PC-3 (cell line): ENCODE data around the gene FAM216A. TPM values are rescaled to one million over a fixed set of nuclear protein-coding genes. Genes with fewer than 3 reads are reported as not detected.

Experiments
- ATAC-seq: fragments of 200-7000 bp; cut with Tn5 transposase; 2 replicates; pipeline ENCODE4 v1.9.1; 2020; ENCODE audit warnings: mild to moderate bottlenecking, moderate library complexity
- BruUV-seq: library from RNA; stranded (reverse); fragments of 400-500 nt; replicated peaks from 2 replicates; lab custom pipeline; 2021; lab: Mats Ljungman, UMichigan
- CTCF ChIA-PET: fragments of 300-600 bp; sonication (Branson Sonifier 250); formaldehyde crosslinking; loops from one replicate; lab custom pipeline; 2022; ENCODE audit warnings: antibody characterized with exemption; lab: Charles Lee
- POLR2A ChIA-PET: fragments of 300-600 bp; sonication (Branson Sonifier 250); formaldehyde crosslinking; loops from one replicate; lab custom pipeline; 2022; ENCODE audit warnings: antibody characterized with exemption; ENCODE audit not compliant: unreplicated experiment; lab: Charles Lee
- DNase-seq: peaks from one replicate; pipeline ENCODE4 v3.0.0-alpha.2; 2015
- H2AFZ ChIP-seq: fragments of 300-600 bp; sonication (generic); 2 replicates; pipeline ENCODE4 v1.6.0; 2016; ENCODE audit warnings: antibody characterized with exemption, low read length
- H3F3A ChIP-seq: fragments of 300-600 bp; sonication (generic); one replicate; pipeline ENCODE4 v1.6.0; 2017; ENCODE audit warnings: antibody characterized with exemption, low read length, control low read depth, mild to moderate bottlenecking; ENCODE audit not compliant: unreplicated experiment
- H3K27ac ChIP-seq: fragments of 300-600 bp; sonication (generic); 2 replicates; pipeline ENCODE4 v1.5.1; 2016; ENCODE audit warnings: mild to moderate bottlenecking, low read length
- H3K27me3 ChIP-seq: fragments of 300-600 bp; sonication (generic); 2 replicates; pipeline ENCODE4 v1.6.1; 2016; ENCODE audit warnings: low read length, mixed read lengths
- H3K36me3 ChIP-seq: fragments of 300-600 bp; sonication (generic); 2 replicates; pipeline ENCODE4 v1.6.1; 2016; ENCODE audit warnings: low read depth, mixed run types, low read length, mixed read lengths
- H3K4me1 ChIP-seq: fragments of 300-600 bp; sonication (generic); 2 replicates; pipeline ENCODE4 v1.5.1; 2016; ENCODE audit warnings: low read length; ENCODE audit not compliant: insufficient read depth
- H3K4me2 ChIP-seq: fragments of 300-600 bp; sonication (generic); 2 replicates; pipeline ENCODE4 v1.6.0; 2016; ENCODE audit warnings: low read length
- H3K4me3 ChIP-seq: fragments of 300-600 bp; sonication (generic); 2 replicates; pipeline ENCODE4 v1.5.1; 2016; ENCODE audit warnings: mild to moderate bottlenecking, low read length, mixed read lengths
- H3K79me2 ChIP-seq: fragments of 300-600 bp; sonication (generic); 2 replicates; pipeline ENCODE4 v1.6.1; 2017; ENCODE audit warnings: low read length, mixed read lengths
- H3K9ac ChIP-seq: fragments of 300-600 bp; sonication (generic); 2 replicates; pipeline ENCODE4 v1.6.0; 2016; ENCODE audit warnings: mild to moderate bottlenecking, low read length
- H3K9me2 ChIP-seq: fragments of 300-600 bp; sonication (generic); replicated peaks from 2 replicates; pipeline ENCODE4 v1.6.1; 2016; ENCODE audit warnings: mixed run types, low read length, mixed read lengths
- H3K9me3 ChIP-seq: fragments of 300-600 bp; sonication (generic); 2 replicates; pipeline ENCODE4 v1.6.1; 2016; ENCODE audit warnings: low read length, mixed read lengths
- H4K20me1 ChIP-seq: fragments of 300-600 bp; sonication (generic); 2 replicates; pipeline ENCODE4 v1.6.1; 2016; ENCODE audit warnings: low read length, mixed read lengths
- EZH2 ChIP-seq: fragments of 300-600 bp; sonication (generic); IDR thresholded peaks from one replicate; pipeline ENCODE4 v1.6.1; 2017; ENCODE audit warnings: antibody characterized with exemption, mild to moderate bottlenecking, low read length; ENCODE audit not compliant: unreplicated experiment
- EZH2phosphoT487 ChIP-seq: fragments of 300-600 bp; sonication (generic); IDR thresholded peaks from 2 replicates; pipeline ENCODE4 v1.6.1; 2018; ENCODE audit warnings: mild to moderate bottlenecking, antibody characterized with exemption, low read length, borderline replicate concordance
- intact Hi-C: fragments of 100-400 bp; cut with micrococcal nuclease; formaldehyde crosslinking; loops from 2 replicates; pipeline ENCODE4 v1.9.0; 2023
- total RNA-seq: library from RNA; depleted of rRNA; stranded (reverse); fragments of >200 nt; gene quantifications from 2 replicates; pipeline ENCODE4 v1.2.3, GENCODE V29; 2014
- TF ChIP-seq, protein P1 (sequence below): fragments of 300-600 bp; sonication (generic); conservative IDR thresholded peaks from 2 replicates; pipeline ENCODE4 v1.5.1; 2017; ENCODE audit warnings: antibody characterized with exemption, low read depth, mild to moderate bottlenecking, low read length

The FAM216A gene
- total RNA-seq, 1 experiment from 2014 or later, result 27.8 TPM

DNA sequence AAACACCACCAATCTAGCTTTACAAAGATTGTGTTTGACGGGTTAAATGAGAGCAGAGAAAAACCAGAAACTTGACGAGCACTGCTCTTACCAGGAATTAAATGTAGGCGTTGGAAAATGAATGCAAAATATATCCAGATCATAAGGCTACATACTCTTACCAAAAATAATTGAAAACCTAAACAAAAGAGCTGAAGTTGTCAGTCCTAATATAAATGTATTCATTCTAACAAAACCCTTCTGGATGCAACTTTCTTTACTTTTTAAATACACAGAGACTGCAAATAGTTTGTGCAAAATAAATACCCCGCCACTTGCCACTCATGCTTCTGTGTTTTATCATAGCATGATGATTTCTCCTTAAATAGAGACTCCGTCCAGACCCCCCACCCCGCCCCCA, 66.2 kb downstream of the FAM216A start:
- Histone ChIP-seq H3K36me3 (peaks cover 47% of the 10 kb centered on the region), H3K9me3 (no peaks in the 10 kb centered on the region), H3K4me1 (peaks cover 33% of the 10 kb centered on the region), H3K9me2 (no peaks in the 10 kb centered on the region), H3K79me2 (peaks cover 39% of the 10 kb centered on the region), H3K9ac (no peak overlapping the region), H3K27ac (no peak overlapping the region), H4K20me1 (peaks cover 13% of the 10 kb centered on the region; the same call in 1 of the 2 replicates), H3K27me3 (no peaks in the 10 kb centered on the region), H3F3A (no peaks in the 10 kb centered on the region), H3K4me3 (no peak overlapping the region), H2AFZ (no peak overlapping the region), H3K4me2 (no peak overlapping the region)
- POLR2A ChIA-PET, result interaction anchor here (0.6 kb wide), 2 partner anchors 59 to 411 kb away, joined by 4 read pairs; no protein-coding TSS in a partner anchor
- CTCF ChIA-PET, result no interaction called here
- no peak for ATAC-seq
- no peak for TF ChIP-seq EZH2phosphoT487
- TF ChIP-seq EZH2, result no peak
- TF ChIP-seq, protein P1, sequence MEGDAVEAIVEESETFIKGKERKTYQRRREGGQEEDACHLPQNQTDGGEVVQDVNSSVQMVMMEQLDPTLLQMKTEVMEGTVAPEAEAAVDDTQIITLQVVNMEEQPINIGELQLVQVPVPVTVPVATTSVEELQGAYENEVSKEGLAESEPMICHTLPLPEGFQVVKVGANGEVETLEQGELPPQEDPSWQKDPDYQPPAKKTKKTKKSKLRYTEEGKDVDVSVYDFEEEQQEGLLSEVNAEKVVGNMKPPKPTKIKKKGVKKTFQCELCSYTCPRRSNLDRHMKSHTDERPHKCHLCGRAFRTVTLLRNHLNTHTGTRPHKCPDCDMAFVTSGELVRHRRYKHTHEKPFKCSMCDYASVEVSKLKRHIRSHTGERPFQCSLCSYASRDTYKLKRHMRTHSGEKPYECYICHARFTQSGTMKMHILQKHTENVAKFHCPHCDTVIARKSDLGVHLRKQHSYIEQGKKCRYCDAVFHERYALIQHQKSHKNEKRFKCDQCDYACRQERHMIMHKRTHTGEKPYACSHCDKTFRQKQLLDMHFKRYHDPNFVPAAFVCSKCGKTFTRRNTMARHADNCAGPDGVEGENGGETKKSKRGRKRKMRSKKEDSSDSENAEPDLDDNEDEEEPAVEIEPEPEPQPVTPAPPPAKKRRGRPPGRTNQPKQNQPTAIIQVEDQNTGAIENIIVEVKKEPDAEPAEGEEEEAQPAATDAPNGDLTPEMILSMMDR, result no peak
- DNase-seq, result no peak
- BruUV-seq, result no TSS peak
- intact Hi-C loops, result no loop called here

DNA sequence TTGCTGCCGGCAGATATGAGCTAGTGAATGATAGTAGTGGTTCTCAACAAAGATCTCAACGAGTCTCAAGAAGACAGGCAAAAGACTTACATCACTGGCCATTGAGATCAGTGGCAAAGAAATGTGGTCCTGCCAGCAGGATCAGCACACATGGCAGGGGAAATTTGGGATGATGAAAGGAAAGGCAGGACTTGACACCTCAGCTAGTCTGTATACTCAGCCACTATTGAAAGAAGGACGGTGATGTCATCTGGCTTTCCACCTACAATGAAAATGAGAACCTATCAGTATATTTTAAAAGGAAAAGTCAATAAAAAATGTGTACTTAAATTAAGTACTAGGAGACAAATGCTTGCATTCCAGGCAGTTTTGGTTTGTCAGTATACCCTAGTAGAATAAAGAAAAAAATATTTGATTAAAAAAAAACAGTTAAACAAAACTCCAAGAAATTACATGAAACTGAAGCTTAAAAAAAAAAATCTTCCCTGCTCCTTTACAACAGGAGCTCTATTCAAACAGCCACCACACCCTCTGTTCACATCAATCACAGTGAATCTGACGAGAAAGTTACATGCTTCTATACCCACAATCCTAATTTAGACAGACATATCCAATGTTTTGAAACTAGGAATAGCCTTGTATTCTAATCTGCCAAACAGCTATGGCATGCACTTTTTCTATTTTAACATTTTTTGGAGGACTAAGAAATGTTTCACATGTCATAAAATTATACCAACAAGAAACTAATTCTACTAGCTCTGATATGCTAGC, 68.4 kb downstream of the FAM216A start:
- ChIA-PET CTCF (no interaction called here), POLR2A (no interaction called here)
- Histone ChIP-seq H3K9me2 (no peaks in the 10 kb centered on the region), H3K79me2 (peaks cover 46% of the 10 kb centered on the region), H3K9me3 (no peaks in the 10 kb centered on the region), H3K27me3 (no peaks in the 10 kb centered on the region), H3F3A (no peaks in the 10 kb centered on the region), H3K27ac (no peak overlapping the region), H3K4me3 (no peak overlapping the region), H3K36me3 (peaks cover 40% of the 10 kb centered on the region), H3K9ac (no peak overlapping the region), H3K4me1 (peaks cover 28% of the 10 kb centered on the region), H4K20me1 (peaks cover 12% of the 10 kb centered on the region; the same call in 1 of the 2 replicates), H3K4me2 (no peak overlapping the region), H2AFZ (no peak overlapping the region)
- DNase-seq (no peak), ATAC-seq (no peak)
- TF ChIP-seq EZH2 (no peak), EZH2phosphoT487 (no peak)
- TF ChIP-seq, protein P1, result no peak
- BruUV-seq, result no TSS peak
- intact Hi-C loops, result no loop called here
